ENCODE results near the gene KCNN4. TPM values are rescaled to one million over a fixed set of nuclear protein-coding genes. Genes with fewer than 3 reads are reported as not detected.

Gene KCNN4
- polyA plus RNA-seq, 1 donor from 2014 or later, result not detected

DNA sequence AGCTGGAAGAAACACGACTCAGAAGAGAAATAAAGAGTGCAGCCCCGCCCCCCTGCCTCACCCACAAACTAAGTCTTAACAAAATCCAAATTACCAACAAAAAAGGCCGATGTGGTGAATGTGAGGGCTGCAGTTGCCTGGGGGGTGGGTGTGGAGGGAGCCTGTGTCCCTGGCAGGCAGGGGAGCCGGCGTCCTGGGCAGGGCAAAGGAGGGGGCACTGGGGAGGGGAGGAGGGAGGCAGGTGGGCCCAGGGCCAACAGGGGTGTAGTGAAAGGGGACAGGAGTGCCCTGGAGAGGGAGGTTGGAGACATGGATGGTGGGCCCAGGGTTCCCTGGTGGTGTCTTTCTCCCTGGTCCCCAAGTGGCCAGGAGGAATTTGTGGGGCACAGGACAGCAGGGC lies 60.9 kb downstream of the KCNN4 start:
- no peak overlapping the region for H3K9ac ChIP-seq (ENCODE audit: low read length)
- no peak overlapping the region for H3K27ac ChIP-seq (ENCODE audit: low read length)
- H3F3A ChIP-seq (ENCODE audit: insufficient read depth, low read length, poor library complexity, severe bottlenecking), result no peaks in the 10 kb centered on the region
- no peak for TF ChIP-seq RAD21 (conservative IDR thresholded peaks at IDR 0.05)
- no peak for TF ChIP-seq SMC3 (conservative IDR thresholded peaks at IDR 0.05; ENCODE audit: poor library complexity)
- no peak overlapping the region for H3K4me2 ChIP-seq (ENCODE audit: low read length)
- no peaks in the 10 kb centered on the region for H3K36me3 ChIP-seq (ENCODE audit: insufficient read depth, low read length)
- H3K4me3 ChIP-seq (ENCODE audit: low read length), result no peak overlapping the region
- no peaks in the 10 kb centered on the region for H3K9me3 ChIP-seq (ENCODE audit: low read length)
- no peak overlapping the region for H2AFZ ChIP-seq (ENCODE audit: low read depth, low read length)
- no peaks in the 10 kb centered on the region for H3K9me2 ChIP-seq (ENCODE audit: insufficient read depth, low read length)
- no peaks in the 10 kb centered on the region for H4K20me1 ChIP-seq (ENCODE audit: insufficient read depth)
- no peaks in the 10 kb centered on the region for H3K79me2 ChIP-seq (replicated peaks; ENCODE audit: insufficient read depth, low read length)
- H3K27me3 ChIP-seq (ENCODE audit: insufficient read depth, low read depth, low read length), result no peaks in the 10 kb centered on the region

GRCh38 chr19:43719378-43719868 lies 61.4 kb downstream of the KCNN4 start:
- no peaks in the 10 kb centered on the region for H3K9me2 ChIP-seq (ENCODE audit: insufficient read depth, low read length)
- H3K79me2 ChIP-seq (replicated peaks; ENCODE audit: insufficient read depth, low read length), result no peaks in the 10 kb centered on the region
- no peak overlapping the region for H3K9ac ChIP-seq (ENCODE audit: low read length)
- no peak overlapping the region for H3K4me3 ChIP-seq (ENCODE audit: low read length)
- TF ChIP-seq RAD21 (conservative IDR thresholded peaks at IDR 0.05) (no peak), MXI1 (conservative IDR thresholded peaks at IDR 0.05; ENCODE audit: poor library complexity, severe bottlenecking) (no peak), EP300 (conservative IDR thresholded peaks at IDR 0.05; ENCODE audit: poor library complexity, severe bottlenecking) (no peak), REST (IDR thresholded peaks at IDR 0.05; ENCODE audit: borderline replicate concordance) (no peak), POLR2AphosphoS5 (IDR thresholded peaks at IDR 0.05) (no peak), EZH2 (IDR thresholded peaks at IDR 0.05; ENCODE audit: borderline replicate concordance, insufficient read depth, low read length, poor library complexity, severe bottlenecking) (no peak), SMC3 (conservative IDR thresholded peaks at IDR 0.05; ENCODE audit: poor library complexity) (no peak), TAF1 (IDR thresholded peaks at IDR 0.05; ENCODE audit: low read depth) (no peak)
- TF ChIP-seq, protein P1, sequence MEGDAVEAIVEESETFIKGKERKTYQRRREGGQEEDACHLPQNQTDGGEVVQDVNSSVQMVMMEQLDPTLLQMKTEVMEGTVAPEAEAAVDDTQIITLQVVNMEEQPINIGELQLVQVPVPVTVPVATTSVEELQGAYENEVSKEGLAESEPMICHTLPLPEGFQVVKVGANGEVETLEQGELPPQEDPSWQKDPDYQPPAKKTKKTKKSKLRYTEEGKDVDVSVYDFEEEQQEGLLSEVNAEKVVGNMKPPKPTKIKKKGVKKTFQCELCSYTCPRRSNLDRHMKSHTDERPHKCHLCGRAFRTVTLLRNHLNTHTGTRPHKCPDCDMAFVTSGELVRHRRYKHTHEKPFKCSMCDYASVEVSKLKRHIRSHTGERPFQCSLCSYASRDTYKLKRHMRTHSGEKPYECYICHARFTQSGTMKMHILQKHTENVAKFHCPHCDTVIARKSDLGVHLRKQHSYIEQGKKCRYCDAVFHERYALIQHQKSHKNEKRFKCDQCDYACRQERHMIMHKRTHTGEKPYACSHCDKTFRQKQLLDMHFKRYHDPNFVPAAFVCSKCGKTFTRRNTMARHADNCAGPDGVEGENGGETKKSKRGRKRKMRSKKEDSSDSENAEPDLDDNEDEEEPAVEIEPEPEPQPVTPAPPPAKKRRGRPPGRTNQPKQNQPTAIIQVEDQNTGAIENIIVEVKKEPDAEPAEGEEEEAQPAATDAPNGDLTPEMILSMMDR (IDR thresholded peaks at IDR 0.05; ENCODE audit: poor library complexity, severe bottlenecking), result no peak
- no peaks in the 10 kb centered on the region for H3K9me3 ChIP-seq (ENCODE audit: low read length)
- H3K36me3 ChIP-seq (ENCODE audit: insufficient read depth, low read length), result no peaks in the 10 kb centered on the region
- H3F3A ChIP-seq (ENCODE audit: insufficient read depth, low read length, poor library complexity, severe bottlenecking), result no peaks in the 10 kb centered on the region
- no peaks in the 10 kb centered on the region for H4K20me1 ChIP-seq (ENCODE audit: insufficient read depth)
- H3K4me2 ChIP-seq (ENCODE audit: low read length), result no peak overlapping the region
- no peaks in the 10 kb centered on the region for H3K27me3 ChIP-seq (ENCODE audit: insufficient read depth, low read depth, low read length)
- H2AFZ ChIP-seq (ENCODE audit: low read depth, low read length), result no peak overlapping the region
- H3K27ac ChIP-seq (ENCODE audit: low read length), result no peak overlapping the region

Data from neural cell (in vitro differentiated cells).